Tibial nerve (tissue), 3 donors: Measurements from ENCODE around the gene STYXL1.

Source experiments
- CTCF ChIP-seq, 5 experiments: fragments of 200-600 bp in 3 of 5; fragments of 450-650 bp in 2 of 5; sonication (generic) in 3 of 5; IDR thresholded peaks; one replicate each; pipeline ENCODE4 v1.5.1; 2016 to 2019; ENCODE audit warnings: antibody characterized with exemption in 5 of 5, mild to moderate bottlenecking in 3 of 5, moderate library complexity in 2 of 5
- POLR2A ChIP-seq, 2 donors: fragments of 450-650 bp; IDR thresholded peaks; one replicate each; pipeline ENCODE4 v1.6.1; 2017; ENCODE audit warnings: antibody characterized with exemption in 2 of 2, mild to moderate bottlenecking in 2 of 2, moderate library complexity in 2 of 2

DNA sequence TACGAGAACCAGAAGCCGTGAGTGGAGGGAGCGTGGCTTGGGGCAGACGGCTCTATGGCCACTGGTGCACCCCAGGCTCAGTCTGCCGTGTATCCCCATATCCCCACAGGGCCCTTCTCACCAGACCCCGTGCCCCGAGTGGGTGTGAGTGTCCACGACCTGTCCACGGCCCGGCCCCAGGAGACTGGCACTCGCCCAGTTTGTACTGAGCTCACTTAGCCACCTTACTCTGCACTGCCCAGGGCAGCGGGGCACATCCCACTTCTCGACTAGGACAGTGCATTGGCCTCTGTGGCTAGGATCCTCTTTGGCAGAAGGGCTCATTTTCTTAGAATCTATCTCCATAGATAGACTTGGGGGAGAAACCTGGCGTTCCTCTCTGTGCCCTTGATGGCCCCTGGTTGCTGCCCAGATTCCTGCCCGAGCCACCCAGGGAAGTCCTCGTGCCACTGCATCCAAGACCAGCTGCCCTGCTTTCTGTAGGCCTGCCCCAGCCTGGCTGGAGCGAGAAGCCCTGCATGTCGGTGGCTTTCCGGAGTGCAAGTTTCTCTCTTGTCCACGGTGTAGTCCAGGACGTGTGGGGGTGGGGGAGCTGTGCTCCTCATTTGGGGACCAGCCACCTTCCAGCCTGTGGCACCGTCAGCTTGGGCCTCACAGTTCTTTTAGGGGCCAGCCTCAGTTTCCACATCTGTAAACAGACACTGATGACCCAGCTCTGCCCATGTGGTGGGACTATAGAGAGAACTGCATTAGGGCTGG, 65.3 kb downstream of the STYXL1 start:
- TF ChIP-seq POLR2A (IDR thresholded peaks at IDR 0.05) = no peak
- TF ChIP-seq CTCF (IDR thresholded peaks at IDR 0.05) = no peak
